Measurements from ENCODE around the gene UBE4B. TPM values are rescaled to one million over a fixed set of nuclear protein-coding genes. Genes with fewer than 3 reads are reported as not detected.

Gene UBE4B
- total and polyA plus RNA-seq, 2 of the 13 experiments (the other 11 are each of a cell fraction or from before 2014, with no cell fraction given) = 15.2 to 24.8 TPM

GRCh38 chr1:10216090-10216749 lies 183.5 kb downstream of the UBE4B start:
- Histone ChIP-seq H3K4me2 (ENCODE audit: low read depth, low read length) (no peak overlapping the region), H4K20me1 (ENCODE audit: insufficient read depth, low read length) (peaks cover 39% of the 10 kb centered on the region), H3K9ac (ENCODE audit: insufficient read depth, low read depth, low read length) (no peak overlapping the region), H2AFZ (ENCODE audit: low read length) (no peak overlapping the region), H3K36me3 (replicated peaks in 1 of 2; ENCODE audit: control insufficient read depth in 1 of 2, insufficient read depth in 2 of 2, low read length in 2 of 2) (no peaks in the 10 kb centered on the region), H3K79me2 (ENCODE audit: insufficient read depth, low read length) (peaks cover 86% of the 10 kb centered on the region), H3K9me3 (ENCODE audit: low read length) (no peaks in the 10 kb centered on the region), H3K4me3 (replicated peaks in 1 of 3; ENCODE audit: insufficient read depth in 1 of 3, low read depth in 2 of 3, low read length in 3 of 3) (no peak overlapping the region), H3K4me1 (ENCODE audit: insufficient read depth, low read length) (peaks cover 48% of the 10 kb centered on the region), H3K27ac (ENCODE audit: extremely low read length, insufficient read depth, low read length) (no peak overlapping the region), H3K27me3 (ENCODE audit: control insufficient read depth in 1 of 2, insufficient read depth in 2 of 2, low read length in 2 of 2) (no peaks in the 10 kb centered on the region; a peak in 1 of 5 replicates)
- no peak for FAIRE-seq
- 94% methylated on average over 7 of the region's 7 CpGs for WGBS (ENCODE audit: low lambda C conversion rate)
- TF ChIP-seq ARID3A (IDR thresholded peaks at IDR 0.05; ENCODE audit: low read depth, low read length) (no peak), ZFP90 (CRISPR knock-in tag; IDR thresholded peaks at IDR 0.05; ENCODE audit: borderline replicate concordance) (no peak), TARDBP (CRISPR knock-in tag; IDR thresholded peaks at IDR 0.05) (no peak), ZKSCAN5 (CRISPR knock-in tag; IDR thresholded peaks at IDR 0.05) (no peak), PHF21A (CRISPR knock-in tag; IDR thresholded peaks at IDR 0.05) (no peak), EED (CRISPR knock-in tag; IDR thresholded peaks at IDR 0.05) (no peak), RNF2 (conservative IDR thresholded peaks at IDR 0.05; ENCODE audit: low read depth) (no peak), SOX13 (IDR thresholded peaks at IDR 0.05) (no peak), SOX13 (CRISPR knock-in tag; conservative IDR thresholded peaks at IDR 0.05 in 1 of 2, IDR thresholded peaks at IDR 0.05 in 1 of 2) (no peak), ZNF556 (CRISPR knock-in tag; IDR thresholded peaks at IDR 0.05; ENCODE audit: borderline replicate concordance) (no peak)
- DNase-seq (ENCODE audit: low spot score) = no peak
- CTCF ChIA-PET (ENCODE audit: low intra/inter-chr PET ratio, low total read pairs) = no interaction called here
- ATAC-seq = no peak
- no TSS peak for BruUV-seq (replicated peaks)
- POLR2A ChIA-PET = no interaction called here
- intact Hi-C loops (cut with micrococcal nuclease; ENCODE audit: unreplicated experiment) = no loop called here
- in situ Hi-C loops (cut with HindIII; ENCODE audit: extremely low pct_ligation_motif_present, low pct_unique_long_range_greater_than_20kb) = no loop called here

Data from HepG2 (cell line).